ENCODE results near the gene KRT17.
"Not testable (repeated sequence)": the region's sequence is repeated elsewhere in the genome, so short reads cannot be mapped to it uniquely, and the experiment has no call there.

KRT17 gene

GRCh38 chr17:41589301-41589700 is 35.1 kb downstream of the KRT17 start:
- Histone ChIP-seq H3K4me3 (ENCODE audit: low read length) (no peak overlapping the region), H3K9ac (ENCODE audit: low read depth, low read length) (no peak overlapping the region), H3K27ac (ENCODE audit: low read length) (no peak overlapping the region), H3K9me3 (ENCODE audit: insufficient read depth, low read depth, low read length) (no peaks in the 10 kb centered on the region), H3K36me3 (ENCODE audit: insufficient read depth, low read depth, low read length) (no peaks in the 10 kb centered on the region), H3K4me1 (ENCODE audit: insufficient read depth, low read length) (no peaks in the 10 kb centered on the region), H3K27me3 (ENCODE audit: insufficient read depth, low read length) (no peaks in the 10 kb centered on the region)

- Histone ChIP-seq H3K4me1 (ENCODE audit: insufficient read depth, low read length) (no peaks in the 10 kb centered on the region), H3K9me3 (ENCODE audit: insufficient read depth, low read depth, low read length) (no peaks in the 10 kb centered on the region), H3K4me3 (ENCODE audit: low read length) (no peak overlapping the region), H3K9ac (ENCODE audit: low read depth, low read length) (no peak overlapping the region), H3K27ac (ENCODE audit: low read length) (no peak overlapping the region), H3K27me3 (ENCODE audit: insufficient read depth, low read length) (no peaks in the 10 kb centered on the region), H3K36me3 (ENCODE audit: insufficient read depth, low read depth, low read length) (no peaks in the 10 kb centered on the region)
These were observed 36.1 kb downstream of the KRT17 start for GRCh38 chr17:41588126-41588810.

- H3K4me3 ChIP-seq (ENCODE audit: low read length): no peak within 1 kb of the TSS
- no peaks in the 10 kb centered on the region for H3K9me3 ChIP-seq (ENCODE audit: insufficient read depth, low read depth, low read length)
- H3K27ac ChIP-seq (ENCODE audit: low read length): no peak within 1 kb of the TSS
These were observed 37.4 kb downstream of the KRT17 start, which contains the start of gene KRT14 for GRCh38 chr17:41586863-41587495. Gene KRT14 (minus strand): TSS chr17:41586895. CDS start chr17:41586834, 61 bp downstream.

GRCh38 chr17:41585301-41586056 is 38.9 kb downstream of the KRT17 start:
- Histone ChIP-seq H3K9me3 (ENCODE audit: insufficient read depth, low read depth, low read length) (no peaks in the 10 kb centered on the region), H3K27me3 (ENCODE audit: insufficient read depth, low read length) (peaks cover 1% of the 10 kb centered on the region), H3K27ac (ENCODE audit: low read length) (no peak overlapping the region), H3K9ac (ENCODE audit: low read depth, low read length) (no peak overlapping the region), H3K4me3 (ENCODE audit: low read length) (no peak overlapping the region), H3K4me1 (ENCODE audit: insufficient read depth, low read length) (no peaks in the 10 kb centered on the region), H3K36me3 (ENCODE audit: insufficient read depth, low read depth, low read length) (no peaks in the 10 kb centered on the region)

More at GRCh38 chr17:41586863-41587495, 37.4 kb downstream of the KRT17 start, which contains the start of gene KRT14:
- Histone ChIP-seq H3K36me3 (ENCODE audit: insufficient read depth, low read depth, low read length) (no peaks in the 10 kb centered on the region), H3K9ac (ENCODE audit: low read depth, low read length) (no peak within 1 kb of the TSS), H3K4me1 (ENCODE audit: insufficient read depth, low read length) (no peaks in the 10 kb centered on the region), H3K27me3 (ENCODE audit: insufficient read depth, low read length) (no peaks in the 10 kb centered on the region)

GRCh38 chr17:41584331-41584927 is 39.9 kb downstream of the KRT17 start:
- not testable (repeated sequence) for H3K4me3 ChIP-seq (ENCODE audit: low read length); H3K36me3 ChIP-seq (ENCODE audit: insufficient read depth, low read depth, low read length); H3K27ac ChIP-seq (ENCODE audit: low read length); H3K9me3 ChIP-seq (ENCODE audit: insufficient read depth, low read depth, low read length); H3K4me1 ChIP-seq (ENCODE audit: insufficient read depth, low read length); H3K9ac ChIP-seq (ENCODE audit: low read depth, low read length); H3K27me3 ChIP-seq (ENCODE audit: insufficient read depth, low read length)

GRCh38 chr17:41583137-41584127 is 40.9 kb downstream of the KRT17 start:
- no peaks in the 10 kb centered on the region for H3K36me3 ChIP-seq (ENCODE audit: insufficient read depth, low read depth, low read length)
- H3K4me1 ChIP-seq (ENCODE audit: insufficient read depth, low read length): no peaks in the 10 kb centered on the region
- no peak overlapping the region for H3K9ac ChIP-seq (ENCODE audit: low read depth, low read length)
- no peak overlapping the region for H3K4me3 ChIP-seq (ENCODE audit: low read length)
- H3K27ac ChIP-seq (ENCODE audit: low read length): no peak overlapping the region
- peaks cover 8% of the 10 kb centered on the region for H3K27me3 ChIP-seq (ENCODE audit: insufficient read depth, low read length)
- H3K9me3 ChIP-seq (ENCODE audit: insufficient read depth, low read depth, low read length): no peaks in the 10 kb centered on the region

- H3K4me3 ChIP-seq (ENCODE audit: low read length); H3K27me3 ChIP-seq (ENCODE audit: insufficient read depth, low read length): not testable (repeated sequence)
These were observed 42.1 kb downstream of the KRT17 start for GRCh38 chr17:41582061-41582968.

GRCh38 chr17:41581366-41582060 is 42.9 kb downstream of the KRT17 start:
- H3K4me1 ChIP-seq (ENCODE audit: insufficient read depth, low read length): no peaks in the 10 kb centered on the region
- peaks cover 8% of the 10 kb centered on the region for H3K27me3 ChIP-seq (ENCODE audit: insufficient read depth, low read length)
- no peak overlapping the region for H3K4me3 ChIP-seq (ENCODE audit: low read length)
- H3K36me3 ChIP-seq (ENCODE audit: insufficient read depth, low read depth, low read length): no peaks in the 10 kb centered on the region
- no peak overlapping the region for H3K27ac ChIP-seq (ENCODE audit: low read length)
- no peak overlapping the region for H3K9ac ChIP-seq (ENCODE audit: low read depth, low read length)
- no peaks in the 10 kb centered on the region for H3K9me3 ChIP-seq (ENCODE audit: insufficient read depth, low read depth, low read length)

More at GRCh38 chr17:41582061-41582968, 42.1 kb downstream of the KRT17 start:
- H3K27ac ChIP-seq (ENCODE audit: low read length); H3K9me3 ChIP-seq (ENCODE audit: insufficient read depth, low read depth, low read length); H3K36me3 ChIP-seq (ENCODE audit: insufficient read depth, low read depth, low read length); H3K9ac ChIP-seq (ENCODE audit: low read depth, low read length); H3K4me1 ChIP-seq (ENCODE audit: insufficient read depth, low read length): not testable (repeated sequence)

- H3K9ac ChIP-seq (ENCODE audit: low read depth, low read length): no peak overlapping the region
- H3K4me3 ChIP-seq (ENCODE audit: low read length): no peak overlapping the region
- no peaks in the 10 kb centered on the region for H3K9me3 ChIP-seq (ENCODE audit: insufficient read depth, low read depth, low read length)
- H3K4me1 ChIP-seq (ENCODE audit: insufficient read depth, low read length): no peaks in the 10 kb centered on the region
- H3K36me3 ChIP-seq (ENCODE audit: insufficient read depth, low read depth, low read length): no peaks in the 10 kb centered on the region
- peaks cover 8% of the 10 kb centered on the region for H3K27me3 ChIP-seq (ENCODE audit: insufficient read depth, low read length)
- no peak overlapping the region for H3K27ac ChIP-seq (ENCODE audit: low read length)
These were observed 43.5 kb downstream of the KRT17 start for GRCh38 chr17:41580687-41581365.
